GM18508 (cell line): ENCODE data around the gene KIF18B.

ENCODE experiments used
- ATAC-seq: cut with Tn5 transposase; IDR thresholded peaks from one replicate; pipeline ENCODE4 v1.9.1; 2021; ENCODE audit warnings: moderate number of reproducible peaks; ENCODE audit not compliant: insufficient read depth, unreplicated experiment

Gene KIF18B

GRCh38 chr17:44947461-44948314, at the start of gene KIF18B:
Gene KIF18B (minus strand): TSS chr17:44947773. CDS start chr17:44936344, 11,429 bp downstream.
- ATAC-seq, result peak; percentile 82

GRCh38 chr17:44996304-44996703, 48.7 kb upstream of the KIF18B start:
- no peak for ATAC-seq

- ATAC-seq, result no peak
Observed at GRCh38 chr17:44995436-44996001, 47.9 kb upstream of the KIF18B start.

GRCh38 chr17:44992242-44992939, 44.8 kb upstream of the KIF18B start:
- no peak for ATAC-seq

- no peak for ATAC-seq
Observed at GRCh38 chr17:44990994-44991393, 43.4 kb upstream of the KIF18B start.

- no peak for ATAC-seq
Observed at GRCh38 chr17:44989552-44990138, 42.1 kb upstream of the KIF18B start.

- no peak for ATAC-seq
Observed at GRCh38 chr17:44988044-44988942, 40.7 kb upstream of the KIF18B start.

- ATAC-seq, result no peak
Observed at GRCh38 chr17:44983563-44983962, 36.0 kb upstream of the KIF18B start.

GRCh38 chr17:44982113-44982702, 34.6 kb upstream of the KIF18B start:
- no peak for ATAC-seq

- ATAC-seq, result no peak
Observed at GRCh38 chr17:44981221-44981968, 33.8 kb upstream of the KIF18B start.

- ATAC-seq, result no peak
Observed at GRCh38 chr17:44979426-44979995, 31.9 kb upstream of the KIF18B start.

- ATAC-seq, result no peak
Observed at GRCh38 chr17:44978807-44979206, 31.2 kb upstream of the KIF18B start.

GRCh38 chr17:44977814-44978550, 30.4 kb upstream of the KIF18B start:
- ATAC-seq, result no peak

- no peak for ATAC-seq
Observed at GRCh38 chr17:44977065-44977464, 29.5 kb upstream of the KIF18B start.

- no peak for ATAC-seq
Observed at GRCh38 chr17:44976206-44976605, 28.6 kb upstream of the KIF18B start.

- no peak for ATAC-seq
Observed at GRCh38 chr17:44972953-44973352, 25.4 kb upstream of the KIF18B start.

- ATAC-seq, result no peak
Observed at GRCh38 chr17:44971776-44972483, 24.4 kb upstream of the KIF18B start.
